ENCODE data around the gene APOL6.
"Not testable (repeated sequence)": the region's sequence is repeated elsewhere in the genome, so short reads cannot be mapped to it uniquely, and the experiment has no call there.

APOL6 gene

DNA sequence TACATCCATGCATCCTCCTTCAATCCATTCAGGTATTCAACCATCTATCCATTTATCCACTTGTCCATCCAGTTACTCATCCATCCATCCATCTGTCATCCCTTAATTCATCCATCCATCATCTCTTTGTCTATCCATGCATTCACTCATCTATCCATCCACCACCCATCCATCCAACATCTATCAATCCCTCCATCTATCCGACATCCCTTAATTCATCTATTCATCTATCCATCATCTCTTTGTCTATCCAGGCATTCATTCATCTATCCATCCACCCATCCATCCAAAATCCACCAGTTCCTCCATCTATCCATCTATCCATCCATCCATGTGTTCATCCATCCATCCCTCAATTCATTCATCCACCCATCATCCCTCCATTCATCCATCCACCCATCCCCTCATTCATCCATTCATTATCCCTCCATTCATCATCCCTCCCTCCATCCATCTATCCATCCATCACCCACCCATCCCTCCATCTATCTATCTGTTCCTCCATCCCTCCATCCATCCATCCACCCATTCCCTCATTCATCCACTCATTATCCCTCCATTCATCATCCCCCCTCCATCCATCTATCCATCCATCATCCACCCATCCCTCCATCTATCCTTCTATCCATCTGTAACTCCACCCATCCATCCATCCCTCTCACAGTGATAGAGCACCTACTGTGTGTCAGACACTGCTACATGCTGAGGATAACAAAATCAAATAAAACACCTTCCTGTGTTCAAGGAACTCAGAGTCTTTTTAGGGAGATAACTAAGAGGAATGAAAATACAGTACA lies 29.6 kb upstream of the APOL6 start:
- no peak for ATAC-seq

DNA sequence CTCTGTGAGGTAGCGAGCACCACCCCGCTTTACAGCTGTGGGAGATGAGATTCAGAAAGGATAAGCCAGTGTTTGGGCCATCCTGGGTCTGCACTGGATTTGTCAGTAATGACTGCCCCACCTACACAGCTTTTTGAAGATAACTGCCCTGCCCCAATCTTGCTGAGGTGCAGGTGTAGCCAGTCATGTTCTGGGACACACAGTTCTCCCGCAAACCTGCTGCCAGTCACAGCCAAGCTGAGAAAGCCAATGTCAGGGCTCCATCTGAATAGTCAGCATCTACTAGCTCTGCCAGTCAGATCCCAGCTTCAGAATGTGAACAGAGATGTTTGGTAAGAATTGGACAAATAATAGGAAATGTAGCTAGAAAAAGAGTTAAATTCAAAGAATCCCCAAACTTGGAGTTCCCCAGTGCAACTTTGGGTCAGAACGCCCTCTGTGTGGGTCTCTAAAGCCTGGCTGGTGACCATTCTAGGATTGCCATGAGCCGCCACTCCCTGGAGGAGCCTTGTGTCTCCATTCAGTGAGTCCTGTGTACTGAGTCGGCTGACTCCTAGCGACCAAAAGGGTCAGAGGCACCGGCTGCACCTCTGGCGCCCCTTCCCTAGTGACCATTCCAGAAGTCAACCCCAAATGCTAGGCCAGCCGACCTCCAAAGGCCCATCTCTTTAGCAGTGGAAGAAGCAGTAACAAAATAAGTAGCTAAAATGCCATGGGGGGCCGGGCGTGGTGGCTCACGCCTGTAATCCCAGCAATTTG lies 28.7 kb upstream of the APOL6 start:
- DNase-seq: no peak
- ATAC-seq: no peak

More for the DNA sequence above, 29.6 kb upstream of the APOL6 start:
- no peak for DNase-seq

DNA sequence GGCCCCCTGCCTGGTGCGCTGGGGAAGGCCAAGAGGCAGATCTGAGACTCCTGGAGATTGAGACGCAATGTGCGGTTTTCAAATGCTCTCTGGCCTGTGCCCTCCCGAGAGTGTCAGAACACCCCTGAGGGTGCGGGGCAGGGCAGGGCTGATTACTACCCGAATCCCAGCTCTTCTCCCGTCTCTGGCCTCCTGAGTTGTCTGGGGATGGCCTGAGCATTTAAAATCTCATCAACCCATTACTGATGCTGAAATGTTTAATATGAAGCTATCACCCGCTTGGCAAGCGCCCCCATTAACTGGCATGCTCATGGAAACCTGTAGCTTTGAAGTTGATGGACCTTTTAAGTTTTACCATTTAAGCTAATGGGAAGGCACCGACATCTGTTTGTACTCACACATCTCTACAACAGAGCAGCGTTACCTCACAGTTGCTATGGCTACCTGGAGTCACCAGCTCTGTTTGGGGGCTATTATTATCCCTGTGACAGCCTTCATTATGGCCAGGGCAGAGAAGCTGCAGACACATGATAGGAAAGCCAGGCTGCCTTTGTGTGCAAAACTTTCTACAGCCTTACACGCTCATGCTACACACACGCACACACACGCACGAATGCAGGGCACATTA lies 27.5 kb upstream of the APOL6 start:
- no peak for ATAC-seq
- DNase-seq: no peak

DNA sequence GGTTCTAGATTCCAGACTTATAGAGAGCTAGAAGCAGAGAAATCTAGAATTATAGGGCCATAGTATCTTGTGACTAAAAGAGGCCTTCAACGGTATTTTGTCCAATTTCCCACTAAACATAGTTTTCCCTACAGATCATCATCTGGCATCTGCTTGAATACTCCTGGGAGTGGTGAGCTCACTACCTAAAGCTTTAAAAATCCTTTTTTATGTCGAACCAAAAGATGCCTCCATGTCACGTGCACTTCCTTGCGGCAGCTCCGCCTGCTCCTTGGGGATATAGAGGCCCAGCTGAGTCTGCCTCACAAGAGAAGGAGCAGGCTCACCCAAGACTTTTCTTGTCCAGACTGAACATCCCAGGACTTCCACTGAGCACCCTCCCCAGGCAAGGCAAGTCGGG lies 26.8 kb upstream of the APOL6 start:
- no peak for DNase-seq
- no peak for ATAC-seq

DNA sequence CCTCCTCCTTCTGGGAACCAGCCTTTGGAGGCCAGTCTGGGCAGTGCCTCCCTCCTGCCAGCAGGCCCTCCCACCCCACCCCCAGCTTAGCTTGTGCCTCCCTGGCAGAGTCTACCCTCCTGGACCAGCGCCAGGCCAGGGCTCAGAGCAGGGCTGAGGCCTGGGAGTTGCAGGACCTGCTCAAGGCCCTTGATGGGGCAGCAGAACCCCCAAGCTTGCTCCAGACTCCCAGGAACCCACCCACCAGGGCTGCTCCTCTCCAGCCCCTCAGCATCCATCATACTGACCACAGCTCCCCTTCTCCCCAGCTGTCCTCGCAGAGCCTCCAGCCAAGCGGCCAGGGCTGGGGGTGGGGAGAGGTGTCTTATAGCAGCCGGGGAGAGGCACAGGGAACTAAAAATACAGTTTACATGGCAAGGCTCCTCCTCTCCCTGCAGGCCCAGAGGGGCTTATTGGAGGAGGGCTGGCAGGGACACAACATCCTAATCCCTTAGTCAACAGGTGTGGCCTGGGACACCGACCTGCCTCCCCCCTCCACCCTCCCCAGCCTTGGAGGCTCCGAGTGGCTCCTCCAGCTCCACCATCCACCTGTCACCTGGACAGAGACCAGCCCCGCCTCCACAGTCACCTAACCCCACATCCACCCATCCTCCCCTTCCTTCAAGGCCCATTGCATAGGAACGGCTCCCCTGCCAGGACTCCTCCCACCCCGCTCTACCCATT lies 25.9 kb upstream of the APOL6 start:
- DNase-seq (no peak), ATAC-seq (no peak)

DNA sequence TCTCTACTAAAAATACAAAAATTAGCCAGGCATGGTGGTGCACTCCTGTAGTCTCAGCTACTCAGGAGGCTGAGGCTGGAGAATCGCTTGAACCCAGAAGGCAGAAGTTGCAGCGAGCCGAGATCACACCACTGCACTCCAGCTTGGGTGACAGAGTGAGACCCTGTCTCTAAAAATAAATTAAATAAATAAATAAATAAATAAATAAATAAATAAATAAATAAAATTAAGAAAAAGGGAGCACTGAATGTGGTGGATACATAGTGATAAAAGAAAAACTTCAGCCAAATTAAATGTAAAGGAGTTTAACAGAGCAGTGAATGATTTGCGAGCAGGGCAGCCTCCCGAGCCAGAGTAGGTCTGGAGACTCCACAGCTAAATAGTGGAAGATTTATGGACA lies 24.4 kb upstream of the APOL6 start:
- DNase-seq, ATAC-seq: not testable (repeated sequence)

DNA sequence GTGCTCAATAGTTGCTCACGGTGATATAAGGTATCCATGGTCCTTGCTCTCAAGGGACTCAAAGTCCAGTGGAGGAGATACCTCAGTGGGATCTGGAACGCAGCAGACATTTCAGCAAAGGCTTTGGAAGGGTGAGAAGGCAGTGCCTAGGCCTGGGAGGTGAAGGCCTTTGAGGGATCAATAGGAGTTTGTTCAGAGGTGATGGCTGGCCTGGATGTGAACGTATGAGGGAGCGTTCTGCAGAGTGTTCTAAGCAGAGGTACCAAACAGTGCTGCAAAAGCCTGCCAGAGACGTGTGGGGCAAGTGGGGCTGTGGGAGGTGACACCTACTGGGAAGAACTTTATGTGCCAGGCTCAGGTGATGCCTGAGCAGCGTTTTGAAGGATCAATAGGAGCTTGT lies 23.7 kb upstream of the APOL6 start:
- DNase-seq (no peak), ATAC-seq (no peak)

DNA sequence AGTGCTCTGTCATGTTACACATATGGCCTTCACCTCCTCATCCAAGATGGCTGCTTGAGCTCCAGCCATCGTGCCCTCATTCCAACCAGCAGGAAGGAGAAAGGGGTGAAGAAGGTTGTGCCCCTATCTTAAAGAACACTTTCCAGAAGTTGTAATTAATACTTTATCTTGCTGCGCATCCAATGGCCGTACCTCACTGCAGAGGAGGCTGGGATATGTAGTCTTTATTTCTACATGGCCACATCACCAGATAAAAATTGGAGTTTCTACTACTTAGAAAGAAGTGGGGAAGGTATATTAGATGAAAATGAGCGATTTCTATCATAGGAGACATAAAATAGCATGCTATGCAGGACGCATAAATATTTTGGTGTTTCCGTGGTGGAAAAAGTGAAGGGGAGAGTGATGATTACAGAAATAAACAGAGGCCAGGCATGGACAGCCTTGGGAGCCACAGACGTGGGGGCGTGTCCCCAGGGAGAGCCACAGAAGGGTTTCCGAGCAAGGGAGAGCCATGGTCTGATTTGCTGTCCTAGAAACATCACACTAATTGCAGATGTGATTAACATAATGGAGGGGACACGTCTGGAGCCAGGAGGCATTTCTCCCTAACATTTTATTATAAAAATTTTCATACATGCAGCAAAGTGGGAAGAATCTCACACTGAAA lies 22.3 kb upstream of the APOL6 start:
- ATAC-seq (no peak), DNase-seq (no peak)

DNA sequence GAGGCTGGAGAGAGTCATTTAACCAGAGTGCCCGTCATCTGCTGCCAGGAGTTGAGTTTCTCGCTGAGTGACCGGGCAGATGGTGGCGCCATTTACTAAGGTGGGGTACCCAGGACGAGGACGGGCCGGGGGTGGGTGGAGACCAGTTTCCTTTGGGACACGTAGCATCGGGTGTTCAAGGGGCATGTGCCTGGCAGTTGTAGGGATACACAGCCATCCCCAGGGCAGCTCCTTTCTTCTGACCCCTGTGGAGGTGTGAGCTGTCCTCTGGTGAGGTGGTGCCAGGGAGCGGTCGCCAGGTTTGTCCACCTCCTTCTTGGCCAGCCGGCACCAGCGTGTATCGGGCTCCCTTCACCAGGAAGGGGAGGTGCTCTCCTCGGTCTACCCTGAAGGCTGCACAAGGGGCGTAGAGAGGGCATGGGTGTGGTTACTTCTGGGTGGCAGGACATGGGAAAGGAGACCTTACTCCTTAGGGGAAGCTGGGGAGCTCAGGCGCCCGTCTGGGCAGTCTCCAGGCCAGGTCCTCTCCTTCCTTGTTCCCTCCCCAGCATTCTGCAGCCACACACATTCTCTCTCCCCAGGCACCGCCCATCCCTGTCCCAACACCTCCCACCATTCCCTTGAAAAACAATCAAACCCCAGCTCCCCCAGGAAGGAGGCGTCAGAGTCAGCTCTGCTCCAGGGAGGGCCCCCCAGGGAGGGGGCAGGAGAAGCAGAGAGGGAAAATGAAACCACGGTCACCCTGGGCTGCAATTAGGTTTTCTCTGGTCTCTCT lies 20.8 kb upstream of the APOL6 start:
- DNase-seq (peak; percentile 76), ATAC-seq (peak; percentile 42)

DNA sequence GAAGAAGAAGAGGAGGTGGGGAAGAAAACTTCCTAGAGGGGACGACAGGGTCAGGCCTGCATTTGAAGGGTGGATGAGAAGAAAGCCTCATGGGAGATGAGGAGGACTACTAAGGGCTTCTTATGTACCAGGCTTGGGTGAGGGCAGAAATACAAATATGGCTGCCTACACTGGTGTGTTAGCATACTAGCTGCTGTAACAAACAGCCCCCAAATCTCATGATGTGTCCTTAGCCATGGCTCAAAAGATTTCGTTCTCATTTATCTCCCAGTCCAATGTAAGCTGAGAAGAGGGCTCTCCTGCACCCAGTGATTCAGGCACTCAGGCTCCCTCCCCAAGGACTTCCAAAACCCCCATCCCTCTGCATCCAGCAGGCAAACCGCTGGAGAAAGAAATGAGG lies 19.5 kb upstream of the APOL6 start:
- ATAC-seq (no peak), DNase-seq (no peak)

DNA sequence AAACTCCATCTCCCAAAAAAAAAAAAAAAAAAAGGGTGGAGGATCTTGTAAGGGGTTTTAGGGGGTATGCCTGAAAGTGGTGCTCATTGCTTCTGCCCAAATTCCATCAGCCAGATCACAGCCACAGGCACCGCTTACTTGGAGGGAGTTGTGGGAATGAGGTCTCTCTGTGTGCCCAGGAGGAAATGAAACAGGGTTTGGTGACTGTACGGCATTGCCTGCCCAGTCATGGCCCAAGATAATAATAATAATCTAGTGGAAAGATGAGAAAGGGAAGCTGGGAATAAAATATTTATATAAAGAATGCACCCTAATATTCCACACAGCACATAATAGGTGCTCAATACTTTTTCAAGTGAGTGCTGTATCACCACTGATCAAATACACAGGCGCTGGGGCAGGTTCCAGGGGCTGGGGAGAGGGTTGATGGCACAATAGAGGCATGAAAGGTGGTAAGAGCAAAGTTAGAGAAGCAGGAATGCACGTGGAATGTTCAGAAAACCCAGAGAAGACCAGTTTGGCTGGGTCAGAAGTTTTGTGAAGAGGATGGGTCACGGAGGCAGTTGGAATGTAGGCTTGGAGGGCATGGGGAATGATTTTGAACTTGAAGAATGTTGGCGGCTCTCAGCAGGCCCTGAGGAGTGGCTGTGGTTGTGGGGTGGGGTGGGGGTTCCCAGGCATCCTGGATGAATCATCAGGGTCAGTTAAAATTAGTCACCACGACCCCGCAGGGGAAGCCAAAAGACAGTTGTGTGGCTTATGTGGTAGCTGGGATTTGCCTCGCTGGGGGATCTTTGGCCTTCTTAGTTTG lies 18.6 kb upstream of the APOL6 start:
- ATAC-seq (peak; percentile 70), DNase-seq (peak; percentile 76)

DNA sequence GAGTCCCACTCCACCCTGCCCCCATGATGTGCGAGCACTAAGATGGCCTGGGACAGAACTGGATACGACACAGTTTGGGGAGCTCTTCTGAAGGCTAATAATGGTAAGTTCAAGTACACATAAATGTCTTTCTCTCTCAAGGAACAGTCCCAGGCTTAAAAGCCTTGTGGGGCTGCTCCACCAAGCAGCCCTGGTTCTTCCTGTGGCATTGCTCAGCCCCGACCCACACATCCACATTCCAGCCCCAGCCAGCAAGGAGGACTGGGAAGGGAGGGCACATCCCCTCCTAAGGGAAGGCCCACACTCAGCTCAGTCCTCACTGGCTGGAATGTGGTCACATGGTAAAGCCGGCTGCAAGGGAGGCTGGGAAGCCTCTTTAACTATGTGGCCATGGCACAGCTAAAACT lies 17.9 kb upstream of the APOL6 start:
- DNase-seq: no peak
- ATAC-seq: no peak

DNA sequence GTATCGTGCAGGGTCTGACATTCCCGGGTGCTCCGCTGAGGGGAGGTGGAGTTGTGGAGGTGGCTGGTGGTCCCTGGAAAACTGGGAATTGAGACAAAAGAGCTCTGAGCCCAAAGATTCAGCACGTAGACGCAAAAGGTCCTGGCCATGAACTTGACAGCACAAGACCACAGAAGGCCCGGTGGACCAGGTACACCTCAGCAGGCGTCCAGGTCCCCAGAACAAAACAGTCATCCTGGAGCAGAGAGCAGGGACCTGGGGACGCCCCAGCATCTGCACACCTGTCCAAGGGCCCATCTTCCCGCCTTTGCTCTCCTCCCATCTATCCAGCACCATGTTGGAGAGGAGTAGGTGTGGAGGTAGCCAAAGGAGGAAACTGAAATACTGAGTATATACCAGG lies 17.4 kb upstream of the APOL6 start:
- ATAC-seq: no peak

DNA sequence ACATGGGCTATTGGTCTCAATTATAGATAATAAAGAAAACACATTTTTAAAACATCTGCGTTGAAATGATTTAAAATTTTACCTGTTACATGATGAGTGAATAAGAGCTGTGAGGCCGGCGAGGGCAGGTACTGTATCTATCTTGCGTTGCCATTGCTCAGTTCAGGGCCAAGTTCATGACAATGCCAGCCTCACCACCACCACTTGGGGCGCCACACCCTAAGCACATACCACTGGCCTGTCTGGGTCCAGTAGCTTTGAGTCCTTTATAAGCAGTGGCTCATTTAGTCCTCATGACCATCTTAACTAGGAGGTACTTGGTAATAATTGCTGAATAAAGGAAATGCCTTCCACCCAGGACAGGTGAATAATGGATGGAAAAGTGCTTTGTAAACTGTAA lies 16.6 kb upstream of the APOL6 start:
- no peak for ATAC-seq
- peak; percentile 53 for DNase-seq

More for the DNA sequence above, 17.4 kb upstream of the APOL6 start:
- DNase-seq: no peak

DNA sequence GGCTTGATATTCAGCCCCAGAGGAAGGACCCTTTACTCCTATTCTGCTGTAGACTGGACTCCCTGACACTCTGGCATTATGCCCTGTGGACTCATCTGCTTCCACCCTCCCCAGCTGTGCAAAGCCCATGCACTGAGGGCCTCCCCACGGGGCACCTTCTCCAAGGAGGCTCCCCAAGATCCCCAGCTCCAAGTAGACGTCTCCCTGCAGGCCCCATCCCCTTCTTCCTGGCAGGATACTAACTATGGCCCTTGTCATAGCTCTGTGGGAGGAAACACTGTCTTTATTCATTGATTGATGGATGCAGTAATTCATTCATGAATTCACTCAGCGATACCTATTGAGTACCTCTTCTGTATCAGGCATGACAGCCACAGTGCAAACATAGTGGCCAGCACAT lies 15.3 kb upstream of the APOL6 start:
- DNase-seq (no peak), ATAC-seq (no peak)

DNA sequence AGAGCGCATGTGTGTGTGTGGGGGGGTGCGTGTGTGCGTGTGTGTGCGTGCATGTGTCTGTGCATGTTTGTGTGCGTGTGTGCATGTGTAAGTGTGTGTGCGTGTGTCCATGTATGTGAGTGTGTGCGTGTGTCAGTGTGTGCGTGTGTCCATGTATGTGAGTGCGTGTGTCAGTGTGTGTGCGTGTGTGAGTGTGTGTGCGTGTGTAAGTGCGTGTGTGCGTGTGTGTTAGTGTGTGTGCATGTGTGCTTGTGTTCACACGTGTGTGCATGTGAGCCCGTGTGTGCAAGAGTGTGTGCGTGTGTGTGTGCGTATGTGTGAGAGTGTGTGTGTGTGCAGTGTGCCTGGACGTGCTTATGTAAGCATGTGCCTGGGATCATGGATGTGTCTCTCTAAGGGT lies 14.7 kb upstream of the APOL6 start:
- no peak for DNase-seq
- no peak for ATAC-seq

DNA sequence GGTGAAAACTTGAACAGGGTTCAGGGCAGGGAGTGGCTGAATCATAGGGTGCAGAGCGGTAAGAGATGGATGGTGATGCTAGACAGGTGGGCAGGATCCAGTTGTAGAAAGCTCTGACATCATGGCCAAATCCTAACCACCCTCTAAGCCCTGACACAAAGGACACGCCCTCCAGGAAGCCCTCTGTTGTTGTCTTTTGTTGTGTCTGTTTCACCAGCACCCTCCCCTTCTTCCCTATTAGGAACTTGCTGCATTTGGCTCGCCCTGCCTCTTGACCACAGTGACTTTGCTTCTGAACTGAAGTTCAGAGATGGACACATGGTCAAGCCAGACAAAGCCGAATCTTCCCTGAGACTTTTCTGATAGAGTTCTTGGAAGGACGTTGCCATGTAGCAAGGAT lies 14.2 kb upstream of the APOL6 start:
- DNase-seq (no peak), ATAC-seq (no peak)

DNA sequence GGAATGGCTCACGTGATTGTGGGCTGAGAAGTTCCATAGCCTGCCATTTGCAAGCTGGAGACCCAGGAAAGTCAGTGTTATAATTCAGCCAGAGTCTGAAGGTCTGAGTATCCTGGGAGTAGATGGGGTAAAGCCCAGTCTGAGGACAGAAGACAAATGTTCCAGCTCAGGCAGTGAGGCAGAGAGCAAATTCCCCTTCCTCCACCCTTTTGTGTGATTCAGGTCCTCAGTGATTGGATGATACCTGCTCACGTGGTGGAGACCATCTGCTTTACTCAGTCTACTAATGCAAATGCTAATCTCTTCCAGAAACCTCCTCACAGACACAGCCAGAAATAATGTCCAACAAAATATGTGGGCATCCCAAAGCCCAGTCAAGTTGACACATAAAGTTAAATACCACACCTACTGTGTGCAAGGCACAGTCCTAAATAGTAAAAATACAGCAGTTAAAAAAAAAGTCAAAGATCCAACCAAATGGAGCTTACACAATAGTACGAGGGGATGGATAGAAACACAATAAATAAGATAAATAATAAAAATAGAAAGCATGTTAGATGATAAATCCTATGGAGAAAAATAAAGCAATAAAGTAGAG lies 13.2 kb upstream of the APOL6 start:
- no peak for ATAC-seq
- DNase-seq: no peak

DNA sequence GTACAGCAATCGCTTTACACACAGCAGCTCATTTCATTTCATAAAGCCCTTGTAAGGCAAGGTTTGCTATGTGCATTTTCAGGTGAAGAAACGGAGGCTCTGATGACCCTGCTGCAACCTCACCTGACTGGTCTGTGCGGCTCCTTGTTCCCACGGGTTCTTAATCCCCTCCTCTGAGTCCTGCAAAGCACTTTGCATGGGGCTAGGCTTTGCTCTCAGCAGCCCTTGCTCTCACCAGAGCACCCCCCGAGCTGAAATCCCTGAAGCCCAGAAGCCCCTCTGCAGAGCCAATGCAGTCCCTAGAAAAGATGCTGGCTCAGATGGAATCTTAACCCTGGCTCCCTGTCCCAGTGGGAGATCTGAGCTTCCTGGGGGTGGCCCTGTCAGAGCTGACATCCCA lies 11.0 kb upstream of the APOL6 start:
- DNase-seq (no peak), ATAC-seq (no peak)

DNA sequence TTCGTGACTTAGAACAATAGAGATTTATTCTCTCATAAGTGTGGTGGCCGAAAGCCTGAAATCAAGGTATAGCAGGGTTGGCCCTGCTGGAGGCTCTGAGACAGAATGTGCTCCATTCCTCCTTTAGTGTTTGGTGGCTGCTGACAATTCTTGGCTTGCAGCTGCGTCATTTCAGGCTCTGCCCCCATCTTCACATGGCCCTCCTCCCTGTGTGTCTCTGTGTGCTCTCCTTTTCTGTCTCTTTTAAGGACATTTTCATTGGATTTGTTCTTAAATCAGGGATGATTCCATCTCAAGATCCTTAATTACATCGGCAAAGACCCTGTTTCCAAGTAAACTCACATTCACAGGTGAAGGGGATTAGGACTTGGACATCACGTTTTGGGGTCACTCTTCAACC lies 10.2 kb upstream of the APOL6 start:
- no peak for ATAC-seq
- DNase-seq: no peak

Measured in stimulated activated naive CD8-positive, alpha-beta T cell treated with anti-CD3 and anti-CD28 coated beads, Interleukin-15, Interleukin-2, amounts not matched to agents 100 U/mL and 50 U/mL, for 24 hours (primary cell).